GM23338 (cell line): Measurements from ENCODE around the gene ZDHHC3.

Source experiments
- CREB1 ChIP-seq: fragments of 250-450 bp; sonication (Bioruptor Pico); IDR thresholded peaks from 2 replicates; pipeline ENCODE4 v1.5.0; 2020; ENCODE audit warnings: low read depth, mild to moderate bottlenecking, moderate library complexity
- CTCF ChIP-seq, 2 experiments: fragments of 200-600 bp in 1 of 2; sonication (generic) in 1 of 2; conservative IDR thresholded peaks; 2 replicates each; pipeline versions ENCODE4 v1.5.1 to v1.6.1; 2016 to 2017; ENCODE audit warnings: antibody characterized with exemption in 2 of 2, low read depth in 2 of 2, mild to moderate bottlenecking in 2 of 2, moderate library complexity in 1 of 2
- ETS1 ChIP-seq: IDR thresholded peaks from 2 replicates; pipeline ENCODE4 v1.6.1; 2016; ENCODE audit warnings: antibody characterized with exemption
- EZH2 ChIP-seq: fragments of 200-600 bp; sonication (generic); IDR thresholded peaks from one replicate; pipeline ENCODE4 v1.8.0; 2017; ENCODE audit warnings: antibody characterized with exemption, mild to moderate bottlenecking, low read depth; ENCODE audit not compliant: unreplicated experiment
- EZH2phosphoT487 ChIP-seq: fragments of 200-600 bp; sonication (generic); IDR thresholded peaks from one replicate; pipeline ENCODE4 v1.8.1; 2018; ENCODE audit warnings: antibody characterized with exemption; ENCODE audit not compliant: unreplicated experiment
- JUNB ChIP-seq: IDR thresholded peaks from one replicate; pipeline ENCODE4 v1.6.1; 2016; ENCODE audit warnings: antibody characterized with exemption; ENCODE audit not compliant: unreplicated experiment
- NANOG ChIP-seq: IDR thresholded peaks from 2 replicates; pipeline ENCODE4 v1.6.1; 2016; ENCODE audit warnings: antibody characterized with exemption, borderline replicate concordance
- POLR2AphosphoS5 ChIP-seq: IDR thresholded peaks from 2 replicates; pipeline ENCODE4 v1.6.1; 2016; ENCODE audit warnings: antibody characterized with exemption, low read depth
- STAT1 ChIP-seq: IDR thresholded peaks from one replicate; pipeline ENCODE4 v1.6.1; 2016; ENCODE audit warnings: antibody characterized with exemption; ENCODE audit not compliant: unreplicated experiment
- ZNF331 ChIP-seq: fragments of 250-450 bp; sonication (Bioruptor Pico); IDR thresholded peaks from 2 replicates; pipeline ENCODE4 v1.5.0; 2020; ENCODE audit warnings: low read depth, mild to moderate bottlenecking, moderate library complexity
- TF ChIP-seq, protein P1 (sequence below): IDR thresholded peaks from one replicate; pipeline ENCODE4 v1.6.1; 2018; ENCODE audit warnings: antibody characterized with exemption; ENCODE audit not compliant: unreplicated experiment

DNA sequence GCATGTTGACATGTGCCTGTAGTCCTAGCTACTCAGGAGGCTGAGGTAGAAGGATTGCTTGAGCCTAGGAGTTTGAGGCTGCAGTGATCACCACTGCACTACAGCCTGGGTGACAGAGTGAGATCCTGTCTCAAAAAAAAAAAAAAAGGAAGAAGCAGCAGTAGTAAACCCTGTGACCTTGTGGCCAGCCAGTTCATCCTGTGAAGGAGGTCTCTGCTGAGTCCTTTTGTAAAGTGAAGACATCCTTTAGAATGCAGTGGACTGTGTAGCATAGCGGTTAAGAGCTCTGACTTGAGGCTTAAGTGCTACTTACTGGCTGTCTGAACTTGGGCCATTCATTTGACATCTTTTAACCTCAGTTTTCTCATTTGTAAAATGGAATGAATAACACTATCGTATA lies 8.4 kb upstream of the ZDHHC3 start:
- TF ChIP-seq CTCF (conservative IDR thresholded peaks at IDR 0.05; ENCODE audit: low read depth in 2 of 2) (no peak), EZH2 (no peak), ZNF331 (CRISPR knock-in tag) (no peak), EZH2phosphoT487 (no peak), POLR2AphosphoS5 (no peak), JUNB (no peak), CREB1 (no peak), STAT1 (no peak), NANOG (no peak), ETS1 (no peak)
- TF ChIP-seq, protein P1, sequence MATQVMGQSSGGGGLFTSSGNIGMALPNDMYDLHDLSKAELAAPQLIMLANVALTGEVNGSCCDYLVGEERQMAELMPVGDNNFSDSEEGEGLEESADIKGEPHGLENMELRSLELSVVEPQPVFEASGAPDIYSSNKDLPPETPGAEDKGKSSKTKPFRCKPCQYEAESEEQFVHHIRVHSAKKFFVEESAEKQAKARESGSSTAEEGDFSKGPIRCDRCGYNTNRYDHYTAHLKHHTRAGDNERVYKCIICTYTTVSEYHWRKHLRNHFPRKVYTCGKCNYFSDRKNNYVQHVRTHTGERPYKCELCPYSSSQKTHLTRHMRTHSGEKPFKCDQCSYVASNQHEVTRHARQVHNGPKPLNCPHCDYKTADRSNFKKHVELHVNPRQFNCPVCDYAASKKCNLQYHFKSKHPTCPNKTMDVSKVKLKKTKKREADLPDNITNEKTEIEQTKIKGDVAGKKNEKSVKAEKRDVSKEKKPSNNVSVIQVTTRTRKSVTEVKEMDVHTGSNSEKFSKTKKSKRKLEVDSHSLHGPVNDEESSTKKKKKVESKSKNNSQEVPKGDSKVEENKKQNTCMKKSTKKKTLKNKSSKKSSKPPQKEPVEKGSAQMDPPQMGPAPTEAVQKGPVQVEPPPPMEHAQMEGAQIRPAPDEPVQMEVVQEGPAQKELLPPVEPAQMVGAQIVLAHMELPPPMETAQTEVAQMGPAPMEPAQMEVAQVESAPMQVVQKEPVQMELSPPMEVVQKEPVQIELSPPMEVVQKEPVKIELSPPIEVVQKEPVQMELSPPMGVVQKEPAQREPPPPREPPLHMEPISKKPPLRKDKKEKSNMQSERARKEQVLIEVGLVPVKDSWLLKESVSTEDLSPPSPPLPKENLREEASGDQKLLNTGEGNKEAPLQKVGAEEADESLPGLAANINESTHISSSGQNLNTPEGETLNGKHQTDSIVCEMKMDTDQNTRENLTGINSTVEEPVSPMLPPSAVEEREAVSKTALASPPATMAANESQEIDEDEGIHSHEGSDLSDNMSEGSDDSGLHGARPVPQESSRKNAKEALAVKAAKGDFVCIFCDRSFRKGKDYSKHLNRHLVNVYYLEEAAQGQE, result no peak
